ENCODE results near the gene METAP2.

Gene METAP2

DNA sequence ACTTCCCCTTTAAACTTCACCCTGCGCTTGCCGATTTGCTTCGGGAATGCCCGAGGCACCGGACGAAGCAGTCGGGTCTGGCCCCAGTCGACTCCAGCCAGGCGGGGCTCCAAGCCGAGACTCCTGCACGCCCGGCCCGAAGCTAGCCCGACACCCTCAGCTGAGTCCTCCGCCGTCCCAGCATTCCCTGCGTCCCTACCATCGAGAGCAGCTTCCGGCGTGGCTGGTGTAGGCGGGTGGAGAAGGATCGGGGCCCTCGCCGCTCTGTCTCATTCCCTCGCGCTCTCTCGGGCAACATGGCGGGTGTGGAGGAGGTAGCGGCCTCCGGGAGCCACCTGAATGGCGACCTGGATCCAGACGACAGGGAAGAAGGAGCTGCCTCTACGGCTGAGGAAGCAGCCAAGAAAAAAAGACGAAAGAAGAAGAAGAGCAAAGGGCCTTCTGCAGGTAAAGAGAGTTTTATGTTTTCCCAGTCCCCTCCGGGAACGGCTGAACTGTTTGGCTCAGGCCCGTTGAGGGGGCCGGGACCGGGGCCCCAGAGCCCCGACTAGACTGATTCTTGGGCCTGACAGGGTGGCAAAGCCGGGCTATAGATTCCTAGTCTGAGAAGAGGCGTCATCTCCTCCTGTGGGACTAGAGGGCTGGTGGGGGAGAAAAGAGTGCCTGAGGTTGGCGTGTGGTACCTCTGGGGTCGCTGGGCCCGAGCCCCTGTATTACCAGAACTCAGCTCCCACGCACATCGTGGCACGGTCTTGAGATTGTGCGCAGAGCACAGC lies at the start of gene METAP2:
METAP2 (plus strand) TSS at position 269 of the 776 bp plus-strand sequence; CDS start at position 297, 28 bp downstream.
- POLR2A ChIA-PET, result interaction anchor here (0.6 to 2.4 kb wide), 44 partner anchors 8 to 493 kb away, joined by 3 to 12 read pairs (median 4); partner anchors contain the start of genes FGD6, NDUFA12, NR2C1 and VEZT
- CTCF ChIA-PET, result interaction anchor here (0.6 to 0.7 kb wide), 2 partner anchors 252 to 353 kb away, joined by 3 to 4 read pairs; no protein-coding TSS in a partner anchor
- TF ChIP-seq ZNF384 (IDR thresholded peaks at IDR 0.05), result no peak
- peak; percentile 73 for TF ChIP-seq NFRKB (IDR thresholded peaks at IDR 0.05)
- 0 out of 2 replicates have a peak, but pooled peaks have one; percentile 30 for TF ChIP-seq ELF4 (IDR thresholded peaks at IDR 0.05)
- no peak for TF ChIP-seq CTBP1 (IDR thresholded peaks at IDR 0.05; ENCODE audit: borderline replicate concordance)
- no peak for TF ChIP-seq LEF1 (IDR thresholded peaks at IDR 0.05; ENCODE audit: borderline replicate concordance)
- TF ChIP-seq L3MBTL2 (conservative IDR thresholded peaks at IDR 0.05), result peak; percentile 56
- TF ChIP-seq HDGF (IDR thresholded peaks at IDR 0.05; ENCODE audit: borderline replicate concordance), result no peak
- TF ChIP-seq ARNT (IDR thresholded peaks at IDR 0.05), result no peak
- no peak for TF ChIP-seq SUZ12 (IDR thresholded peaks at IDR 0.05)
- peak; percentile 95 for DNase-seq (ENCODE audit: extremely low spot score)

DNA sequence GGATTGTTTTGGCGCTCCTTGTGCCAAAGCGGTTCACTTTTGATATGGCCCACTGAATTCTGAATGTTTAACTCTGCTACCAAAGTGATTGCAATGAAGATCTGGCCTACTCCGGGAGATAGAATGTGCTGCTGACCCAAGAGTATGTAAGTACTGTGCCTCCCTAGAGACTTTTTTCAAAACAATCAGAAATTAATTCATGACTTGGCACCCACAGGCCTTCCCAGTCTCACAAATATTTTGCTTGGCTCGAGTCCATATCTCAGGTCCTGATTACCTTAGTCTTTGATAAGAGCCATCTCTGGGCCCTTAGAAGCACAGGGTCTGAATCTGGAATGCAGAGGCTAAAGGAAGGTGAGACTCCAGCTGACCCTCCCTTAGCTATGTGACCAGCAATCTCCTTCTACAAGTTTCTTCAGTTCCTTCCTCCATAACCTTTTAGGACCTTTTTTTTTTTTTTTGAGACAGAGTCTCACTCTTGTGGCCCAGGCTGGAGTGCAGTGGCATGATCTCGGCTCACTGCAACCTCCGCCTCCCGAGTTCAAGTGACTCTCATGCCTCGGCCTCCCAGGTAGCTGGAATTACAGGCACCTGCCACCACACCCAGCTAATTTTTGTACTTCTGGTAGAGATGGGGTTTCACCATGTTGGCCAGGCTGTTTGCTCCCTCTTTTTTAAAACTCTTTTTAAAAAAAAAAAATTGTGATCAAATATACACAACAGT lies 49.5 kb upstream of the METAP2 start:
- TF ChIP-seq ZNF384 (IDR thresholded peaks at IDR 0.05) (peak; percentile 53), SP1 (IDR thresholded peaks at IDR 0.05) (no peak)
- POLR2A ChIA-PET, result interaction anchor here (1.8 kb wide), 1 partner anchor 49 kb away, joined by 5 read pairs; the partner anchor contains the start of gene METAP2
- CTCF ChIA-PET, result no interaction called here
- no peak for DNase-seq (ENCODE audit: extremely low spot score)

DNA sequence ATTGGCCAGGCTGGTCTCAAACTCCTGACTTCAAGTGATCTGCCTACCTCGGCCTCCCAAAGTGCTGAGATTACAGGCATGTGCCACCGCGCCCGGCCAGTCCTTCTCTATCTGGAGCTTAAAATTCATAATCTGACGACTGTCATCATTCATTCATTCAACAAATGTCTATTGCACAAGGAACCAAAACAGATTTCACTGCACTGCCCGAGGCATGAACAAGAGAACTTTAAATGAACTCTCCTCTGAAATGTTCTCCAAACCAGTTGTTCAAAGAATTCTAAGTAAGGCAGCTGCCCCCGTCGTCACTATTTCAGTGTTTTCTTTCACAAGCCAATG lies 44.8 kb upstream of the METAP2 start:
- CTCF ChIA-PET, result no interaction called here
- TF ChIP-seq FOXA1 (IDR thresholded peaks at IDR 0.05) (no peak), L3MBTL2 (conservative IDR thresholded peaks at IDR 0.05) (no peak), FOXK2 (IDR thresholded peaks at IDR 0.05) (no peak), ELF4 (IDR thresholded peaks at IDR 0.05) (no peak), BHLHE40 (IDR thresholded peaks at IDR 0.05; ENCODE audit: borderline replicate concordance) (no peak), CTBP1 (IDR thresholded peaks at IDR 0.05; ENCODE audit: borderline replicate concordance) (no peak), SP1 (IDR thresholded peaks at IDR 0.05) (no peak), NFRKB (IDR thresholded peaks at IDR 0.05) (no peak), LEF1 (IDR thresholded peaks at IDR 0.05; ENCODE audit: borderline replicate concordance) (no peak), FOXM1 (IDR thresholded peaks at IDR 0.05; ENCODE audit: borderline replicate concordance) (no peak), ARNT (IDR thresholded peaks at IDR 0.05) (no peak), TARDBP (IDR thresholded peaks at IDR 0.05) (no peak), ZNF384 (IDR thresholded peaks at IDR 0.05) (no peak), HDGF (IDR thresholded peaks at IDR 0.05; ENCODE audit: borderline replicate concordance) (no peak)
- TF ChIP-seq, protein P1, sequence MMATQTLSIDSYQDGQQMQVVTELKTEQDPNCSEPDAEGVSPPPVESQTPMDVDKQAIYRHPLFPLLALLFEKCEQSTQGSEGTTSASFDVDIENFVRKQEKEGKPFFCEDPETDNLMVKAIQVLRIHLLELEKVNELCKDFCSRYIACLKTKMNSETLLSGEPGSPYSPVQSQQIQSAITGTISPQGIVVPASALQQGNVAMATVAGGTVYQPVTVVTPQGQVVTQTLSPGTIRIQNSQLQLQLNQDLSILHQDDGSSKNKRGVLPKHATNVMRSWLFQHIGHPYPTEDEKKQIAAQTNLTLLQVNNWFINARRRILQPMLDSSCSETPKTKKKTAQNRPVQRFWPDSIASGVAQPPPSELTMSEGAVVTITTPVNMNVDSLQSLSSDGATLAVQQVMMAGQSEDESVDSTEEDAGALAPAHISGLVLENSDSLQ (IDR thresholded peaks at IDR 0.05), result no peak
- DNase-seq (ENCODE audit: extremely low spot score), result no peak
- POLR2A ChIA-PET, result no interaction called here

DNA sequence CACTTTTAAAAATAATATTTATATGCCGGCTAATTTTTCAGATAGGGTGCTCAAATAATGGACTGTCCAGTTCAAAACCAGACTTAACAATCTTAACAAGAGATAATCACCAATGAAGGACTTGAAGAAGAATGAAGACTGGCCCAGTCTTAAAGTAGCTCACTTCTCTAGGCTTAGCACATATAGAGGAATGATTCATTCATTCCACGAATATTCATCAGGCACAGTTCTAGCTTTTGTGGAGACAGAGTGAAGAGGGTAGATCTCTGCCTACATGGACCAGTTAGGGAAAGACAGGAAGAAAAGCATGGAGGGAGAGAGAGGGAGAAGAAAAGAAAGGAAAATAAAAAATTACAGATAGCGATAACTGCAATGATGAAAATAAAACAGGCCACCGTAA lies 42.8 kb upstream of the METAP2 start:
- ChIA-PET POLR2A (no interaction called here), CTCF (no interaction called here)
- no peak for DNase-seq (ENCODE audit: extremely low spot score)
- no peak for TF ChIP-seq L3MBTL2 (conservative IDR thresholded peaks at IDR 0.05)
- TF ChIP-seq NFRKB (IDR thresholded peaks at IDR 0.05), result no peak
- TF ChIP-seq ELF4 (IDR thresholded peaks at IDR 0.05), result no peak
- no peak for TF ChIP-seq FOXM1 (IDR thresholded peaks at IDR 0.05; ENCODE audit: borderline replicate concordance)
- no peak for TF ChIP-seq CTBP1 (IDR thresholded peaks at IDR 0.05; ENCODE audit: borderline replicate concordance)
- TF ChIP-seq SUZ12 (IDR thresholded peaks at IDR 0.05), result no peak
- no peak for TF ChIP-seq ARNT (IDR thresholded peaks at IDR 0.05)
- TF ChIP-seq, protein P1 (IDR thresholded peaks at IDR 0.05), result no peak
- TF ChIP-seq BHLHE40 (IDR thresholded peaks at IDR 0.05; ENCODE audit: borderline replicate concordance), result no peak
- no peak for TF ChIP-seq FOXA1 (IDR thresholded peaks at IDR 0.05)
- TF ChIP-seq LEF1 (IDR thresholded peaks at IDR 0.05; ENCODE audit: borderline replicate concordance), result no peak

DNA sequence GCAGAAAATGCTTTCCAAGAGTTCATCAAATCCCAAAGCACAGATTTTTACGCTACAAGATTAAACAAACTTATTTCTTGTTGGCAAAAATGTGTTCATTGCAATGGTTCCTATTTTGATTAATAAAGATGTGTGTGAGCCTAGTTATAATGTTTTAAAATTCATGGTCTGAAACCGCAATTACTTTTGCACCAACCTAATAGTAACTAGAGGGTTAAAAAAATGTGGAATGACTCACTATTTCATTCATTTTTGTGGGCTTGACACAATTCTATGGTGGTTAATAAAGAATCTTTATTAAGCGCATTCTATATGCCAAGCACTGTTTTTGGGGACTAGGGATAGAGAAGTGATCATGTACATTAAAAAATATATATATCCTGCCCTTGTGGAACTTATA lies 38.6 kb upstream of the METAP2 start:
- CTCF ChIA-PET, result no interaction called here
- POLR2A ChIA-PET, result no interaction called here
- TF ChIP-seq CTBP1 (IDR thresholded peaks at IDR 0.05; ENCODE audit: borderline replicate concordance) (no peak), TARDBP (IDR thresholded peaks at IDR 0.05) (no peak), SUZ12 (IDR thresholded peaks at IDR 0.05) (no peak), L3MBTL2 (conservative IDR thresholded peaks at IDR 0.05) (no peak), FOXM1 (IDR thresholded peaks at IDR 0.05; ENCODE audit: borderline replicate concordance) (no peak), BHLHE40 (IDR thresholded peaks at IDR 0.05; ENCODE audit: borderline replicate concordance) (no peak), ELF4 (IDR thresholded peaks at IDR 0.05) (no peak), ARNT (IDR thresholded peaks at IDR 0.05) (no peak), LEF1 (IDR thresholded peaks at IDR 0.05; ENCODE audit: borderline replicate concordance) (no peak), ZNF384 (IDR thresholded peaks at IDR 0.05) (no peak), FOXK2 (IDR thresholded peaks at IDR 0.05) (no peak), SP1 (IDR thresholded peaks at IDR 0.05) (no peak), HDGF (IDR thresholded peaks at IDR 0.05; ENCODE audit: borderline replicate concordance) (no peak), NFRKB (IDR thresholded peaks at IDR 0.05) (no peak), FOXA1 (IDR thresholded peaks at IDR 0.05) (no peak)
- TF ChIP-seq, protein P1 (IDR thresholded peaks at IDR 0.05), result no peak
- DNase-seq (ENCODE audit: extremely low spot score), result no peak
